Right atrium auricular region (tissue), 2 donors: ENCODE measurements around the gene PCID2. TPM values are rescaled to one million over a fixed set of nuclear protein-coding genes. Genes with fewer than 3 reads are reported as not detected.

Source experiments
- DNase-seq: peaks from one replicate; pipeline ENCODE4 v3.0.0-alpha.2; 2019; ENCODE audit warnings: low spot score
- H3K27ac ChIP-seq, 2 donors: fragments of 200-600 bp; sonication (generic); 1 replicate in 1 of 2; 2 replicates in 1 of 2; pipeline ENCODE4 v1.5.1; 2016 to 2019
- H3K27me3 ChIP-seq, 2 donors: fragments of 200-600 bp; sonication (generic); one replicate each; pipeline versions ENCODE4 v1.5.1 to v1.6.0; 2017 to 2019
- H3K36me3 ChIP-seq: fragments of 200-600 bp; sonication (generic); one replicate; pipeline ENCODE4 v1.5.1; 2016
- H3K4me1 ChIP-seq, 2 donors: fragments of 200-600 bp; sonication (generic); one replicate each; pipeline versions ENCODE4 v1.5.1 to v1.6.0; 2017 to 2019
- H3K4me3 ChIP-seq, 2 donors: fragments of 200-600 bp; sonication (generic); 1 replicate in 1 of 2; 2 replicates in 1 of 2; pipeline ENCODE4 v1.5.1; 2017 to 2019; ENCODE audit warnings: mild to moderate bottlenecking in 1 of 2, moderate library complexity in 1 of 2
- H3K9me3 ChIP-seq, 2 donors: fragments of 200-600 bp; sonication (generic); one replicate each; pipeline ENCODE4 v1.5.1; 2019
- CTCF ChIP-seq, 2 donors: fragments of 200-600 bp; sonication (generic); IDR thresholded peaks; one replicate each; pipeline ENCODE4 v1.5.1; 2019; ENCODE audit warnings: antibody characterized with exemption in 2 of 2
- total RNA-seq, 2 donors: library from RNA; depleted of rRNA; stranded (reverse); fragments of >200 nt; gene quantifications; one replicate each; pipeline ENCODE4 v1.1.0, GENCODE V29; 2016

PCID2 gene
- total RNA-seq, 2 donors from 2014 or later: 34.8 to 44.4 TPM

GRCh38 chr13:113186061-113186900, 22.2 kb downstream of the PCID2 start:
- TF ChIP-seq CTCF (IDR thresholded peaks at IDR 0.05): no peak
- DNase-seq: no peak
- no peaks in the 10 kb centered on the region for H3K9me3 ChIP-seq
- peaks cover 47% of the 10 kb centered on the region for H3K36me3 ChIP-seq
- H3K4me1 ChIP-seq: no peaks in the 10 kb centered on the region
- no peak overlapping the region for H3K4me3 ChIP-seq
- no peaks in the 10 kb centered on the region for H3K27me3 ChIP-seq
- H3K27ac ChIP-seq: peak overlapping the region; percentile 60 to 74

GRCh38 chr13:113184568-113185440, 23.7 kb downstream of the PCID2 start:
- DNase-seq: no peak
- TF ChIP-seq CTCF (IDR thresholded peaks at IDR 0.05): no peak

GRCh38 chr13:113183450-113184129, 24.9 kb downstream of the PCID2 start:
- TF ChIP-seq CTCF (IDR thresholded peaks at IDR 0.05): no peak
- no peak for DNase-seq
- Histone ChIP-seq H3K4me1 (peaks cover 0 to 15% of the 10 kb centered on the region in 2 donors), H3K9me3 (no peaks in the 10 kb centered on the region), H3K27me3 (no peaks in the 10 kb centered on the region), H3K27ac (no peak overlapping the region), H3K4me3 (no peak overlapping the region), H3K36me3 (peaks cover 49% of the 10 kb centered on the region)

More at GRCh38 chr13:113184568-113185440, 23.7 kb downstream of the PCID2 start:
- H3K4me1 ChIP-seq: peaks cover 0 to 3% of the 10 kb centered on the region in 2 donors
- H3K27ac ChIP-seq: no peak overlapping the region
- H3K9me3 ChIP-seq: no peaks in the 10 kb centered on the region
- H3K27me3 ChIP-seq: no peaks in the 10 kb centered on the region
- H3K4me3 ChIP-seq: no peak overlapping the region
- H3K36me3 ChIP-seq: peaks cover 43% of the 10 kb centered on the region

- Histone ChIP-seq H3K36me3 (peaks cover 54% of the 10 kb centered on the region), H3K4me3 (no peak overlapping the region), H3K9me3 (no peaks in the 10 kb centered on the region), H3K27me3 (no peaks in the 10 kb centered on the region), H3K27ac (no peak overlapping the region), H3K4me1 (peaks cover 0 to 23% of the 10 kb centered on the region in 2 donors)
- TF ChIP-seq CTCF (IDR thresholded peaks at IDR 0.05): no peak
- no peak for DNase-seq
Measured at GRCh38 chr13:113182046-113182445, 26.4 kb downstream of the PCID2 start.

- peak overlapping the region; percentile 45 to 55 for H3K27ac ChIP-seq
- H3K27me3 ChIP-seq: no peaks in the 10 kb centered on the region
- DNase-seq: no peak
- no peaks in the 10 kb centered on the region for H3K9me3 ChIP-seq
- peaks cover 0 to 23% of the 10 kb centered on the region in 2 donors for H3K4me1 ChIP-seq
- H3K36me3 ChIP-seq: peaks cover 73% of the 10 kb centered on the region
- TF ChIP-seq CTCF (IDR thresholded peaks at IDR 0.05): no peak
- H3K4me3 ChIP-seq: no peak overlapping the region
Measured at GRCh38 chr13:113179374-113180230, 28.9 kb downstream of the PCID2 start.
